Liver (tissue), 3 donors: ENCODE measurements around the gene FOXN4.
A peak's percentile ranks its signal among the peaks of the same experiment; 100 is the strongest.

ENCODE experiments used
- ATF3 ChIP-seq: IDR thresholded peaks from 2 replicates; pipeline ENCODE4 v1.6.1; 2016; ENCODE audit warnings: antibody characterized with exemption
- CTCF ChIP-seq: fragments of 150-350 bp; IDR thresholded peaks from 2 replicates; pipeline ENCODE4 v1.5.1; 2017; ENCODE audit warnings: improper control_type of control experiment, low read depth, low read length; ENCODE audit not compliant: missing input control
- GABPA ChIP-seq, 2 donors: IDR thresholded peaks in 1 of 2; conservative IDR thresholded peaks in 1 of 2; 2 replicates each; pipeline ENCODE4 v1.6.1; 2016; ENCODE audit warnings: antibody characterized with exemption in 2 of 2, mild to moderate bottlenecking in 1 of 2, moderate library complexity in 1 of 2
- JUND ChIP-seq, 2 donors: IDR thresholded peaks; 2 replicates each; pipeline ENCODE4 v1.6.1; 2016; ENCODE audit warnings: antibody characterized with exemption in 2 of 2
- MAX ChIP-seq: IDR thresholded peaks from 2 replicates; pipeline ENCODE4 v1.6.1; 2016; ENCODE audit warnings: antibody characterized with exemption
- NR2F2 ChIP-seq: IDR thresholded peaks from 2 replicates; pipeline ENCODE4 v1.6.1; 2016; ENCODE audit warnings: antibody characterized with exemption
- RAD21 ChIP-seq, 2 donors: IDR thresholded peaks; 2 replicates each; pipeline ENCODE4 v1.6.1; 2016; ENCODE audit warnings: antibody characterized with exemption in 2 of 2, mild to moderate bottlenecking in 2 of 2
- REST ChIP-seq: IDR thresholded peaks from 2 replicates; pipeline ENCODE4 v1.6.1; 2016; ENCODE audit warnings: antibody characterized with exemption, mild to moderate bottlenecking
- RXRA ChIP-seq, 2 donors: IDR thresholded peaks; 2 replicates each; pipeline ENCODE4 v1.6.1; 2017 to 2018; ENCODE audit warnings: antibody characterized with exemption in 2 of 2, mild to moderate bottlenecking in 1 of 2
- SP1 ChIP-seq: IDR thresholded peaks from 2 replicates; pipeline ENCODE4 v1.6.1; 2018; ENCODE audit warnings: antibody characterized with exemption, mild to moderate bottlenecking
- TAF1 ChIP-seq: conservative IDR thresholded peaks from 2 replicates; pipeline ENCODE4 v1.6.1; 2016; ENCODE audit warnings: antibody characterized with exemption, mild to moderate bottlenecking
- ZBTB33 ChIP-seq: IDR thresholded peaks from 2 replicates; pipeline ENCODE4 v1.6.1; 2016; ENCODE audit warnings: antibody characterized with exemption
- donor health status: healthy.
- donor health status: healthy.

GRCh38 chr12:109264095-109264942, 44.8 kb downstream of the FOXN4 start:
- TF ChIP-seq REST, result no peak
- no peak for TF ChIP-seq SP1
- TF ChIP-seq TAF1, result no peak
- peak; percentile 64 for TF ChIP-seq CTCF
- no peak for TF ChIP-seq ZBTB33
- TF ChIP-seq RXRA (IDR thresholded peaks at IDR 0.05), result no peak
- TF ChIP-seq RAD21 (IDR thresholded peaks at IDR 0.05), result peak; percentile 77 to 83
- no peak for TF ChIP-seq MAX
- no peak for TF ChIP-seq JUND (IDR thresholded peaks at IDR 0.05)
- TF ChIP-seq NR2F2, result no peak
- TF ChIP-seq GABPA (IDR thresholded peaks at IDR 0.05 in 1 of 2, conservative IDR thresholded peaks at IDR 0.05 in 1 of 2), result no peak
- no peak for TF ChIP-seq ATF3
